Testis (tissue), 2 donors: ENCODE data around the gene SPAG17.

Experiments
- CTCF ChIP-seq, 3 experiments: fragments of 450-650 bp in 2 of 3; fragments of 200-600 bp in 1 of 3; sonication (generic) in 1 of 3; IDR thresholded peaks; one replicate each; pipeline ENCODE4 v1.5.1; 2016 to 2019; ENCODE audit warnings: antibody characterized with exemption in 3 of 3, mild to moderate bottlenecking in 2 of 3, moderate library complexity in 1 of 3
- POLR2A ChIP-seq: fragments of 450-650 bp; IDR thresholded peaks from one replicate; pipeline ENCODE4 v1.6.1; 2017; ENCODE audit warnings: antibody characterized with exemption, mild to moderate bottlenecking, moderate library complexity

- TF ChIP-seq CTCF (IDR thresholded peaks at IDR 0.05): no peak
- TF ChIP-seq POLR2A: no peak
These were observed 56.3 kb downstream of the SPAG17 start for GRCh38 chr1:118128761-118129160.
